DMS53 treated with DMSO at 0.1 percent for 48 hours (cell line): ENCODE measurements around the gene SLC25A33.
"Not testable (repeated sequence)": the region's sequence is repeated elsewhere in the genome, so short reads cannot be mapped to it uniquely, and the experiment has no call there.

Experiments
- DNase-seq: peaks from one replicate; lab custom pipeline; 2025; ENCODE audit not compliant: unreplicated experiment; lab: John Stamatoyannopoulos, UW

SLC25A33 gene

GRCh38 chr1:9539165-9539828 is at the start of gene SLC25A33:
TSS of gene SLC25A33 (plus strand) at chr1:9539465. CDS start at chr1:9539692, 227 bp downstream.
- peak; percentile 89 for DNase-seq

DNA sequence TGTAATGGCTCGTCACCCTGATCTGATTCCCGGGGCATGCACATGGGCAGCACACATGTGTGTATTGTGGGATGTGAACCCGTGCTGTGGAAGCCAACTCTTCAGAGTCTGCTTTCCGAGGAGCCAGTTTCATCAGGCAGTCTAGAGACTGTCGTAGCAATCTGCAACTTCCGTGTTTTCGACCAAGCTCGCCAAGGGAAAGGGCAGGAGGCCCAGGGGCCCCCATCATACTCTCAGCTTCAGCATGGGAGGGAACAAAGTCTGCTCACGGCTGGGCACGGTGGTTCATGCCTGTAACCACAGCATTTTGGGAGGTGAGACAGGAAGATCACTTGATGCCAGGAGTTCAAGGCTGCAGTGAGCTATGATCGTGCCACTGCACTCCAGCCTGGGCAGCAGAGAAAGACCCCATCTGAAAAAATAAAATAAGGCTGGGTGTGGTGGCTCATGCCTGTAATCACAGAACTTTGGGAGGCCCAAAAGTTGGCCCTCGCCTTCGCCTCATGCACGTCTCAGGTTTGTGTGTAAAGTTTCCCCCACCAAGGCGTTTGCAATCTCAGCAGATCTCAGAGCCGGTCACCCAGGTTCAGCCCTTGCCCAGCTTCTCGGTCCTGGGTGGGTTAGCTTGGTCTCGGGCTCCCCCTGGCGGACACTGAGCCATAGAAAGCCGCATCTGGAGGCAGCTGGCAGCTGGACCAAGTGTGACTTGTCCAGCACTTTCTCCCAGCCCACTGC is 48.5 kb upstream of the SLC25A33 start:
- DNase-seq, result peak; percentile 67

DNA sequence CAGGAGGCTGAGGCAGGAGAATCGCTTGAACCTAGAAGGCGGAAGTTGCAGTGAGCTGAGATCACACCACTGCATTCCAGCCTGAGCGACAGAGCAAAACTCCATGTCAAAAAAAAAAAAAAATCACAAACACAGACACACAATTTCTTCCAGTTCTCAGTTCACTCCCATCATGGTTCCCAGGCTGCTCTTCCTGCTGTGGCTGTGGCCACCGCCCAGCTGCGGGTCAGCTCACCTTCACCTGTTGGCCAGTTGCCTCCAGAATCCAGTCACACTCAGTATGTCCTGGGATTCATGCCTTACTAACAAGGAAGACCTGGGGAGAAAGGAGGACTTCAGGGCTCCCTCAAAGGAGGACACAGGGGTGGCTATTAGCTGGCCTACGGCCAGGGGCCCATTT is 45.9 kb upstream of the SLC25A33 start:
- DNase-seq, result no peak

DNA sequence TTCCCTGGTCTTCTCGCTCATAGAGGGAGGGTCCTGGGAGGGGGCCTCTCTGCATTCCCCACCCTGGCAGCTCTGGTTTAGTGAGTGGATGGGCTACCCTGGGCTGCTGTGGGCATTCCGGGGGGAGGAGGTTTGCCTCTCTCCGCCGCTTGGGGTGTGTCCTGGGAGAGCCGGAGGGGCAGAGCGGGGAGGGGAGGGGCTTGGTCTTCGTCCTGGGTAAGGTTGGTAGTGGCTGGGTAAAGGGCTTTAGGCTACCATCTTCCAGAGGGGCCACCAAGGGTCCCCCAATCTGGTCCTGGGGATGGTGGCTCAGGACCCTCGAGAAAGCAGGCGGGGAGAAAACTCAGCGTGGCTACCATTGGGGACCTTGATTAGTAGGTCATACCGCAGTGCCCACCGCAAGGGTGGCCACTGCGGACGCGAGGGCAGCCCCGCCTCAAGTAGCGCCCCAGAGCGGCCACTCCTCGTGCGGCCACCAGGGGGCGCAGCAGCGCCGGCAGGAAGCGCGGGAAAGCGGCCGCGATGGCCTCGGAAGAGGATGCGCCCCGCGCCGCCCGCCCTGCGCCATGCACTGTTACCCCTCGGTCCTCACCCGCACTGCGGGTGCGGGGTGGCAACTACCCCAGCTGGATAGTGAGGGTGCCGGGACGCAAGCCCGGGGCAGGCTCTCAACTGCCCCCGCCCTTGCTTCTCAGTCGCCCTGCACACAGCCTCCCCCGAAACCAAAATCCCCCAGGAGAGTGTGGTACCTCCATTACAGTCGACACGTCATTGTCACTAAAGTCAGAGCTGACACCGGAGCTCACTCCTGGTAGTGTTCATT is 44.1 kb upstream of the SLC25A33 start:
- peak; percentile 26 for DNase-seq

- no peak for DNase-seq
Measured at GRCh38 chr1:9495854-9496374, 43.4 kb upstream of the SLC25A33 start.

- DNase-seq, result no peak
Measured at GRCh38 chr1:9500756-9501754, 38.2 kb upstream of the SLC25A33 start.

GRCh38 chr1:9503001-9503675 is 36.1 kb upstream of the SLC25A33 start:
- no peak for DNase-seq

GRCh38 chr1:9505143-9505542 is 34.1 kb upstream of the SLC25A33 start:
- peak; percentile 27 for DNase-seq

GRCh38 chr1:9506901-9507300 is 32.4 kb upstream of the SLC25A33 start:
- no peak for DNase-seq

DNA sequence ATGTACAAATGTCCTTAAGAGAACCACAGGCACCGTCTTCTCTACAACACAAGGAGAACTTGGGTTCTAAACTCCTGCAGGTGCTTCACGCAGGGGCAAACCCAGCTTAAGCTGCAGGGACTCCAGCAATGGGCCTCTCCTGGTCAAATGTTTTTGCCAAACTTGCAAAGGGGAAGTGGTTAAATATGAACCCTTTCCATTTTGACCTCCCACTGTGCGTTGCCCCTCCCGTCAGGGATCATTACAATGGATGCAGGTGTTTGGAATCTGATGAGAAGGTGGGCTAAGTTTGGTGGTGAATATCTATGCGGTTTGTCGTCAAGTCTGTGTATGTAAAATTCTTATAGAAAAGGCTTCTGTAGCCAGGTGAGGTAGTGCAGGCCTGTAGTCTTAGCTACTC is 29.1 kb upstream of the SLC25A33 start:
- DNase-seq, result no peak

DNA sequence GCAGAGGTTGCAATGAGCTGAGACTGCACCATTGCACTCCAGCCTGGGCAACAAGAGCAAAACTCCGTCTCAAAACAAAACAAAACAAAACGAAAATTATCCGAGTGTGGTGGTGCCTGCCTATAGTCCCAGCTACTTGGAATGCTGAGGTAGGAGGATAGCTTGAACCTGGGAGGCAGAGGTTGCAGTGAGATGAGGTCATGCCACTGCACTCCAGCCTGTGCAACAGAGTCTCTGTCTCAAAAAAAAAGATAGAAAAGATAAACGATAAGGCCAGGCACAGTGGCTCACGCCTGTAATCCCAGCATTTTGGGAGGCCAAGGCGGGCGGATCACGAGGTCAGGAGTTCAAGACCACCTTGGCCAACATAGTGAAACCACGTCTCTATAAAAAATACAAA is 23.7 kb upstream of the SLC25A33 start:
- not testable (repeated sequence) for DNase-seq

DNA sequence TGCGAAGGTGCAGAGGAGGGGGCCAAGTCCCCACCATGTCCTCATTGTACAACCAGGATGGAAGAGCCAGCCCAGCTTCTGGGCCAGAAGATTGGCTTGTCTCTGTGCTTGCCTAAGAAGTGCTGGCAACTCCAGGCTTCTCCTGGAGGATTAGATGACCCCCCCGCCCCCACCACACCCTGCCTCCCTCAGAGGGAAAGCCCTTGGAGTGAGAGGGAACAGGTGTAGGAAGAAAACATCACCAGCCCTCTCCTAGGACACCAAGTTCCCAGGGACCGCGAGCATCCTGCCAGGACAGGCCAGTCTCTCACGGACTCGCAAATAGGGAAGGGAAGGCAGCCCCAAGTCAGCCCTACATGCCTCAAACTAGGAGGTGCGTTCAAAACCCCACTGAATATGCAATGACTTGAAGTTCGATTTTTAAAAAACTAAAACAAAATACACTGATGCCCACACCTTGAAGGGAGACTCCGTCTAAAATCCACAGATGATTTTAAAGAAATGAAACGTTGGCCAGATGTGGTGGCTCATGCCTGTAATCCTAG is 20.7 kb upstream of the SLC25A33 start:
- DNase-seq, result no peak

GRCh38 chr1:9520411-9520810 is 18.9 kb upstream of the SLC25A33 start:
- DNase-seq, result no peak

GRCh38 chr1:9529190-9529589 is 10.1 kb upstream of the SLC25A33 start:
- DNase-seq, result no peak

DNA sequence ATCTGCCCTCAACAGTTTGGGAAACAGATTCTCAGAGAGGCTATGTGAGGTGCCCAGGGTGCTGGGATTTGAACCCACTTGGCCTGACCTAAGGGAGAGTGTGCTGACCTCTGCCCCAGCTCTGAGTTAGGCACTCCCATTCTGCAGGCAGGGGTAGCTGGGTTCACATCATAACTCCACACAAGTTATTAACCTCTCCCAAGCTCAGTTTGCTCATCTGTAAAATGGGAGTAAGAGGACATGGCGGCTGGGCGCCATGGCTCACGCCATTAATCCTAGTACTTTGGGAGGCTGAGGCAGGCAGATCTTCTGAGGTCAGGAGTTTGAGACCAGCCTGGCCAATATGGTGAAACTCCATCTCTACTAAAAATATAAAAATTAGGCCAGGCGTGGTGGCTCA is 8.9 kb upstream of the SLC25A33 start:
- DNase-seq, result no peak

GRCh38 chr1:9534953-9535352 is 4.3 kb upstream of the SLC25A33 start:
- DNase-seq, result no peak

- DNase-seq, result no peak
Measured at GRCh38 chr1:9536301-9536700, 3.0 kb upstream of the SLC25A33 start.

DNA sequence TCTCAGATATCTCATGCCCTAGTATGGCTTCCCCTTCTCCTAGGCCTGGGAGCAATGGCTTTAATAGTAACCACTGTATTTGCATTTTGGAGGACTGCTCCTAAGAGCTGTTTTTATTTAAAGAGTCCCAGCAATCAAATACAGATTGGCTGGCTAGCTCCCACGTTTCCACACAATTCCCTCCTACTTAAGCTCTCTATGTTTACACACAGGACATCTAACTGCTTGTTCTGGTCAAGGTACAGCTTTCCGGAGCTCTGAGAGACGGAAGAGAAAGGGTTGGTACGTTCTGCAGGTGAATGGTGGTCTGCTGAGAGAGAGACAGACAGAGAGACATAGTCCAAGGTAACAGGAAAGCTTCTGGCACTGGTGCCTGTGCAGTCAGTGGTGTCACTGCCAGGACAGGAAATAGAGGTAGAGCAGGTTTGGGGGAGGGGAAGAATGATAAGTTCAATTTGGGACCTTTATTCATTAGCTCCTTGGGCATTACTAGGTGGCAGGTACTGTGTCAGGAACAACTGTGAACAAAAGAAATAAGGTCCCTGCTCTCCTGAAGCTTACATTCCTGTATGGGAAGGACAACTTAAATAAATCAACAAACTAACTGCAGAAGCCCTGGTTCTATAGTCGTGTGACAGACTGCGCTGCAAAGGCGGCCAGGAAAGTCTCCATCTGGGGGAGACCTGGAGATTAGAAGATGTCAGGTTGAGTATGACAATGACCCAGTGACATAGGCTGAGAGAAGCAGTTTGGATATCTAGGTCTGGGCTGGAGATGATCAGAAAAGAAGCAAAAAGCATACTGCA is 1.2 kb upstream of the SLC25A33 start:
- peak; percentile 61 for DNase-seq
